Stimulated activated CD4-positive, alpha-beta T cell treated with anti-CD3 and anti-CD28 coated beads, TNF-alpha, amount 100 ng/mL, for 1 hour (primary cell): ENCODE measurements around the gene TAGLN3.
"Not testable (repeated sequence)": the region's sequence is repeated elsewhere in the genome, so short reads cannot be mapped to it uniquely, and the experiment has no call there.

Experiments
- DNase-seq, 3 donors: peaks; one replicate each; pipeline ENCODE4 v3.0.0-alpha.2; 2020; ENCODE audit warnings: low read depth in 3 of 3, low spot score in 1 of 3

The TAGLN3 gene

DNA sequence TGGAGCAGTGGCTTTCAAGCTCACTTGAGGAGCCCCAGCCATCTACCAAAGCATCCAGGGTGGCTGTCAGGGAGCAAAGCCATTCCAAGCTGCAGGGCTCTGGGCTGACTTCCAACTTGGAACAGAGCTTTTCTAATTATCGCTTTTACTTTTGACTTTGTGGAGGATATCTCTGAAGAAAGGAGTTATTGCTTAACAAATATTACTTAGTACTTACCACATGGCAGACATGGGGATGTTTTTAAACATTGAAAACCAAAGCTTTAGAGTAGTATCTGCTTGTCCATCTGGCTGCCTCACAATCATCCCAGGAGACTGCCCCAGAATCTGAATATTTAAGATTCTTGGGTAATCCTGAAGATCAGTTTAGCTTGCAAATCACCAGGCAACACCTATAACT lies 8.9 kb downstream of the TAGLN3 start:
- DNase-seq: no peak

- no peak for DNase-seq
Observed at GRCh38 chr3:112009670-112010069, 10.9 kb downstream of the TAGLN3 start.

GRCh38 chr3:112010636-112011035 lies 11.9 kb downstream of the TAGLN3 start:
- no peak for DNase-seq

- DNase-seq: no peak
Observed at GRCh38 chr3:112011376-112011940, 12.7 kb downstream of the TAGLN3 start.

DNA sequence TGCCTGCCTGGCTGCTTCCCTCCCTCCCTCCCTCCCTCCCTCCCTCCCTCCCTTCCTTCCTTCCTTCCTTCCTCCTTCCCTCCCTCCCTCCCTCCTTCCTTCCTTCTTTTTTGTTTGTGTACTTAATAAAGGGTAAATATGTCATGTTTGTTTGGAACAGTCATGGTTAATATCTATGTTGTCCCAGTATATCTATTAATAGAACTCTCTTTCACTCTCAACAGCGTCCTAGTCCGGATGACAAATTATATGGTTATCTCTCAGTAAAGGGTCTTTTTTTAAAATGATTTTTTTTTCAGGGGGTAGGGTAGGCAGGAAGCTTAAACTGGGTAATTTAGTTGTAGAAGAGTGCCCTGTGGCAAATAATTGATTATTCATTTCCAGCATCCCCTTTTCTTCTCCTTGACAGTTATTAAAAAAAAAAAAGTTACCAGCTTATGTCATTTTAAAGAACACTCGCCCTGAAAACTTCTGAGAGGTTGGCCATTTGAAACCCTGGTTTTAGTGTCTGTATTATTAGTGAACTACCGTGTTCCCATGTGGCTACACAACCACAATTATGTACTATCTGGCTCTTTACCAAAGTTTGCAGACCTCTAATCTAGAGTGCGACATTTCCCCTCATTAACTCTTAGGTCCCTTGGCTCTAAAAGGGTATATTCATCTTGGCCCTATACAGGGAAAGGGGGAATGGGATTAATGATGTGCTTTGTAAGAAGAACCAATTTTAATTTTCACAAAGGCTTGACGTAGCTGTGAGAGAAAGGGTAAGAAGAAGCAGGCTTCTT lies 13.7 kb downstream of the TAGLN3 start:
- DNase-seq: no peak

GRCh38 chr3:112013058-112013783 lies 14.5 kb downstream of the TAGLN3 start:
- peak in 2 of 3 donors; percentile 17 to 33 for DNase-seq

DNA sequence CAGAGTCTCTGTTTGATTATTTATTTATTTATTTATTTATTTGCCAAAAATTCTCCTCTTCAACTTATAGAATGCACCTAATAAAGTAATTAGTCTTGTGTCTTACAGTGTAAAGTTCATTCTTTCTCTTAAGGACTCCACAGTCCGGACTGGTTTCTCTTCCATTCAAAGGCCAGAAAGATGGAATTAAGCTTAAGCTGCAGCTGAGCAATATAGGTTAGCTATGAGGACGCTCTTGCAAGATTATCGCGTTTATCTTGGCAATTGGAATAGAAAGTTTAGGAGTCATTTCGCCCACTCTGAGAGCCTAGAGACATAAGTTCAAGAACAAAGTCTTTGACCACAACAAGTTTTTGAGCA lies 15.0 kb downstream of the TAGLN3 start:
- DNase-seq: no peak

GRCh38 chr3:112017091-112017490 lies 18.4 kb downstream of the TAGLN3 start:
- DNase-seq: no peak

DNA sequence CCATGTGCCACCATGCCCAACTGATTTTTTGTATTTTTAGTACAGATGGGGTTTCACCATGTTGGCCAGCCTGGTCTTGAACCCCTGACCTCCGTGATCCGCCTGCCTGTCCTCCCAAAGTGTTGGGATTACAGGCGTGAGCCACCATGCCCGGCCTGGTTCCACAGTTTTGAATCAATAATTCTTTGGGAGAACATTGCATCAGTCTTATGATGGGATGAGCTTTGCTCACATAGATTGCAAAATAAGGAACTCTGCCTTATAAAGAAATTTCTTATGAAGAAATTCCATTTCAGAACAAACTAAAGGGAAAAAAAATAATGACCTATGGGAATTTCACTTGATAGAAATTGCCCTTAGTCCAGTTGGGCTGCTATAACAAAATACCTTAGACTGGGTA lies 20.0 kb downstream of the TAGLN3 start:
- no peak for DNase-seq

- DNase-seq: no peak
Observed at GRCh38 chr3:112019716-112020115, 21.0 kb downstream of the TAGLN3 start.

- DNase-seq: no peak
Observed at GRCh38 chr3:112020674-112021085, 22.0 kb downstream of the TAGLN3 start.

DNA sequence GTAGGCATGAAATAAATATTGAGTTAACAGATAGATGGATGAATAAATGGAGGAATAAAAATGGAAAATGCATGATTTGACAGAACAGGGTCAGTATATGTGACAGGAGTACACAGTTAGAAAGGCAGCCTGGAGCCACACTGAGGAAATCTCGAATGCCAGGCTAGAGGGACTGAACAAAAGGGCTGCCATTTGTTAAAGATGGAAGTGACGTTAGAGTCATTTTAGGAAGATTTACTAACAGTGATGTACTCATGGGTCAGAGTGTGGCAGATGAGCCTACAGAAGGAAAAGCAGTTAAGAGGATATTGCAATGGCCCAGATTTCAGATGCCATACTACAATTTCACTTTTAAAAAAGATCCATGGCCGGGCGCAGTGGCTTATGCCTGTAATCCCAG lies 28.4 kb downstream of the TAGLN3 start:
- no peak for DNase-seq

DNA sequence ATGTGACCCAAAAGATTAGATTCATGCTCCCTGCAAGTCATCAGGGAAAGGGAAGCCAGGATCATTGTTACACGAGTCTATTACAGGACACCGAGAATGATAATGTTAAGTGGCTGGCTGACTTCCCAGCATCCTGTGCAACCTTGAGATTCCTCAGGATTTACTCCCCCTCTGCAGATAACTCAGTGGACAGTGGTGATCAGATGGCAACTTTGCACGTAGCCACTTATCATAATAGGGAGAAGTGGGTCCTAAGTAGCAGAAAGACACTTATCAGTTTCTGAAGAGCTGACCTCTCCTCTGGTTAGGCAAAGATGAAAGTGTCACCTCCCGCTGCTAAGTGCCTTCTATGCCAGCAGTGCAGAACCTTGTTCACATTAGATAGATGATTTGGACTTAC lies 29.1 kb downstream of the TAGLN3 start:
- no peak for DNase-seq

GRCh38 chr3:112030901-112031300 lies 32.2 kb downstream of the TAGLN3 start:
- no peak for DNase-seq

DNA sequence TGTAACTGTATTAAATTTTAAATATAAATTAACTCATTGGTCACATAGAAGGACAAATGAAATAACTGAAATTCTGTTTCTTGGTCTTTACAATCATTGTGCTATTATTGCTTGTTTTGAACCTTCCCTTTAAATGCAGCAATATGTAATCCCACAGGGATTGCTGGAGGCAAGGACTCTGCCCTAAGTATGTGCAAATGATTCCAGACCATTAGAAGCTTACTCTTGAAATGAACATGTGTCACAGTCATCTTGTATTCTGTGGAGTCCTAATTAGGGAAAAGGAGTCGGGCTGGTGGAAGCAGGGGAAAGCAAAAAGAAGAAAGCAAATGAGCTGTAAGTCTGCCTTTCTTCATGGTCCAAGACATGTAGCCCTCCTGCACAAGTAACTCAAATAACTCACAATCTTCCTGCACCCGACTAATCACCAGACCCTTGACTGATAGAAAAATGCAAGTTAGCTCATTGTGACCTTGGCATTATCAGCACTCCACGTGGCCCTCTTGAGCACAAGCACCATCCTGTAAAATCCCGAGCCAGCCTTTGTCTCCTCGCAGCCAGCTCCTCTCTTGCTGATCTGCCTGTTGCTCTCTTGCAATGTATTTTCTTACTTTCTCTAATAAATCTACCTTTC lies 33.5 kb downstream of the TAGLN3 start:
- DNase-seq: no peak

DNA sequence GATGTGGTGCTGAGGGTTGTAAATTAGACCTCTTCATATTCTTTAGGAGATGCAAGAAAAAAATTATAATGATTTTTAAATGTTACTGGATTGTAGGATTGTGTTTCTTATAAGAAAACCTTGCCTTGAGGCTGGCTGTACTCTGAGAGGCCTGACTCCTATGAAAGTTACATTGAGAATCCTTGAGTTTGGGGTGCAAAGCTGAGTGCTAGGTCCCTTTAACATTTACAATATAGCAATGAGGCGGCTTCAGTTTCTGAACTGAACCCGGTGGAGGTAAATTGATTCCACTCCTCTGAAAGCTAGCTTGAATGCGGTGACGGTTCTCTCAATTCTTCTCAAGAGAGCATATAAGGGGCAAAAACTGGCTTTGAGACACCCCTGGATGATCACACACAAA lies 35.7 kb downstream of the TAGLN3 start, which contains the start of gene TMPRSS7:
Gene TMPRSS7, plus strand, starts transcription at position 301 of the 400 bp plus-strand sequence. CDS start 110 bp downstream, outside the sequence.
- no peak for DNase-seq

- no peak for DNase-seq
Observed at GRCh38 chr3:112035241-112035640, 36.5 kb downstream of the TAGLN3 start.

DNA sequence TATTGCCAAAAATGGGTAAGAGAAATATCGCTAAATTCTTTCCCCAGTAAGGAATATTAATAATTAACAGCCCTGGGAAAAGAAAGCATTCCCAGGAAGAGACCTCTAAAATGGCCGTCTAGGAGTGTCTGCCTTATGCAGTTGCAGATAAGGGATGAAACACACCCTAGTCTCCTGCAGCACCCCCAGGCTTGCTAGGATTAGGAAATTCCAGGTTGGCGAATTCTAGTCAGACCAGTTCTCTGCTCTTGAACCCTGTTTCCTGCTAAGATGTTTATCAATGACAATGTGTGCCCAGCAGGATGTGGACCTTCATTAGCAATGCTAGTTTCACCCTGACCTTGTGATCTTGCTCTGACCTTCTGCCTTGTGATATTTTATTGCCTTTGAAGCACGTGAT lies 38.5 kb downstream of the TAGLN3 start:
- not testable (repeated sequence) for DNase-seq

GRCh38 chr3:112038863-112039262 lies 40.1 kb downstream of the TAGLN3 start:
- DNase-seq: no peak

DNA sequence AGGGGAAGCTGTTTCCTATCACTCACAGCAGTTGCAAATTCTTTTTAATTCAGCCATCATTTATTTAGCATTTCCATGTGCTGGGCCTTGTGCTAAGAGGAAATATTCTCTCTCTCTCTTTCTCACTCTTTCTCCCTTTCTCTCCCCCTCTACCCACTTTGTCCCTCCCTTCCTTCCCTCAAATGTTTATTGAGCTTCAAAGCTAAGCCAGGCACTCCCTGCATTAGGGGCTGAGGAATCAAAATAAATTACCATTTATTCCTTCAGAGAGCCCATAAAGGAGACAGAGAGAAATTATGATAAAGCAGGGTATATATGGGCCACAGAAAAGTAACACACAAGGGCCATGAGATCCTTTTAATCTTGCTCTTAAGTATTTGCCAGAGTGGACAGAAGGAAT lies 42.6 kb downstream of the TAGLN3 start:
- DNase-seq: no peak

DNA sequence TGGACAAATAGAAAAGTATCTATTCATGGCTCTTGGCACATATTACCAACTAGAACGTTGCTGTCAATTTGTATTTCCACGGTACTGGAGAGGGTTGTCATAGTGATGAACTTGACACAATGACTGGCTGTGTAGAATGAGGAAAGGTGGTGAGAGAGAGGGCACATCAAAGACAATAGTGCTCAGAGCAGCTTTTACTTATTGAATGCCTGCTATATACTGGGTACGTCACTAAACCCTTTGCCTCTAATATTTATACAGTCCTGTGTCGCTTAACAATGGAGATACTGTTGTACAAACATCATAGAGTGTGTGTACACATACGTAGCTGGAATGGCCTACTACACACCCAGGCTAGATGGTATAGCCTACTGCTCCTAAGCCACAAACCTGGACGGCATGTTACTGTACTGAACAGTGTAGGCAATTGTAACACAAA lies 44.1 kb downstream of the TAGLN3 start:
- DNase-seq: no peak
